ENCODE data around the gene MYO3B. TPM values are rescaled to one million over a fixed set of nuclear protein-coding genes. Genes with fewer than 3 reads are reported as not detected.
A peak's percentile ranks its signal among the peaks of the same experiment; 100 is the strongest.

The MYO3B gene
- total RNA-seq, 1 donor from 2014 or later = 0.05 TPM

- H3K27ac ChIP-seq (replicated peaks) = no peak overlapping the region
- H3K27me3 ChIP-seq (ENCODE audit: low read depth) = no peaks in the 10 kb centered on the region
- H3K4me3 ChIP-seq = no peak overlapping the region
- peaks cover 12% of the 10 kb centered on the region for H3K4me1 ChIP-seq
- DNase-seq = no peak
- TF ChIP-seq CTCF (IDR thresholded peaks at IDR 0.05; ENCODE audit: borderline replicate concordance) = no peak
- intact Hi-C loops (cut with micrococcal nuclease) = no loop called here
- H3K9me3 ChIP-seq (replicated peaks) = no peaks in the 10 kb centered on the region
- H3K36me3 ChIP-seq = no peaks in the 10 kb centered on the region
These were observed 345.6 kb downstream of the MYO3B start for GRCh38 chr2:170523506-170523905.

- H3K9me3 ChIP-seq (replicated peaks) = no peaks in the 10 kb centered on the region
- no peak for DNase-seq
- H3K4me3 ChIP-seq = no peak overlapping the region
- H3K27me3 ChIP-seq (ENCODE audit: low read depth) = no peaks in the 10 kb centered on the region
- peaks cover 23% of the 10 kb centered on the region for H3K4me1 ChIP-seq
- H3K36me3 ChIP-seq = no peaks in the 10 kb centered on the region
- peak overlapping the region; percentile 59 for H3K27ac ChIP-seq (replicated peaks)
- intact Hi-C loops (cut with micrococcal nuclease) = no loop called here
- TF ChIP-seq CTCF (IDR thresholded peaks at IDR 0.05; ENCODE audit: borderline replicate concordance) = no peak
These were observed 347.1 kb downstream of the MYO3B start for GRCh38 chr2:170524828-170525565.

- DNase-seq = peak; percentile 60
- Histone ChIP-seq H3K4me3 (no peak overlapping the region), H3K27me3 (ENCODE audit: low read depth) (no peaks in the 10 kb centered on the region), H3K4me1 (peaks cover 28% of the 10 kb centered on the region), H3K36me3 (no peaks in the 10 kb centered on the region), H3K9me3 (replicated peaks) (no peaks in the 10 kb centered on the region), H3K27ac (replicated peaks) (peak overlapping the region; percentile 59)
- intact Hi-C loops (cut with micrococcal nuclease) = no loop called here
- TF ChIP-seq CTCF (IDR thresholded peaks at IDR 0.05; ENCODE audit: borderline replicate concordance) = no peak
These were observed 347.6 kb downstream of the MYO3B start for GRCh38 chr2:170525566-170525900.

GRCh38 chr2:170530284-170530745 is 352.4 kb downstream of the MYO3B start:
- DNase-seq = peak; percentile 80
- no peaks in the 10 kb centered on the region for H3K36me3 ChIP-seq
- intact Hi-C loops (cut with micrococcal nuclease) = no loop called here
- H3K9me3 ChIP-seq (replicated peaks) = no peaks in the 10 kb centered on the region
- no peaks in the 10 kb centered on the region for H3K27me3 ChIP-seq (ENCODE audit: low read depth)
- peak overlapping the region; percentile 49 for H3K4me3 ChIP-seq
- H3K27ac ChIP-seq (replicated peaks) = peak overlapping the region; percentile 78
- no peak for TF ChIP-seq CTCF (IDR thresholded peaks at IDR 0.05; ENCODE audit: borderline replicate concordance)
- peaks cover 29% of the 10 kb centered on the region for H3K4me1 ChIP-seq

- Histone ChIP-seq H3K4me1 (peaks cover 22% of the 10 kb centered on the region), H3K27me3 (ENCODE audit: low read depth) (no peaks in the 10 kb centered on the region), H3K36me3 (no peaks in the 10 kb centered on the region), H3K27ac (replicated peaks) (peak overlapping the region; percentile 78), H3K4me3 (peak overlapping the region; percentile 49), H3K9me3 (replicated peaks) (no peaks in the 10 kb centered on the region)
- no peak for TF ChIP-seq CTCF (IDR thresholded peaks at IDR 0.05; ENCODE audit: borderline replicate concordance)
- intact Hi-C loops (cut with micrococcal nuclease) = no loop called here
- no peak for DNase-seq
These were observed 353.0 kb downstream of the MYO3B start for GRCh38 chr2:170530803-170531564.
